Activated B cell treated with CpG ODN at 0.5 μM for 24 hours (primary cell): ENCODE results near the gene COL4A3. TPM values are rescaled to one million over a fixed set of nuclear protein-coding genes. Genes with fewer than 3 reads are reported as not detected.

Experiments used
- ATAC-seq: fragments of 200-7000 bp; cut with Tn5 transposase; one replicate; pipeline ENCODE4 v1.10.0; 2021; ENCODE audit warnings: low read depth, mild to moderate bottlenecking, moderate library complexity
- CTCF ChIA-PET: fragments of 350-600 bp; sonication (Branson Sonifier 250); formaldehyde crosslinking; loops from one replicate; lab custom pipeline; 2021; ENCODE audit warnings: antibody characterized with exemption; lab: Charles Lee
- POLR2A ChIA-PET: fragments of 350-600 bp; sonication (Branson Sonifier 250); formaldehyde crosslinking; loops from one replicate; lab custom pipeline; 2021; ENCODE audit warnings: antibody characterized with exemption; lab: Charles Lee
- DNase-seq: peaks from one replicate; pipeline ENCODE4 v3.0.0; 2022
- H3K27ac Mint-ChIP-seq: one replicate; pipeline ENCODE4 v1.8.0; 2020; ENCODE audit warnings: mixed read lengths
- H3K27me3 Mint-ChIP-seq: one replicate; pipeline ENCODE4 v1.8.0; 2021; ENCODE audit warnings: mixed read lengths
- H3K36me3 Mint-ChIP-seq: one replicate; pipeline ENCODE4 v1.8.0; 2021; ENCODE audit warnings: low read depth, mixed read lengths
- H3K4me1 Mint-ChIP-seq: one replicate; pipeline ENCODE4 v1.8.0; 2021; ENCODE audit warnings: mixed read lengths
- H3K4me3 Mint-ChIP-seq: one replicate; pipeline ENCODE4 v1.8.0; 2020; ENCODE audit warnings: mild to moderate bottlenecking, mixed read lengths
- H3K9me3 Mint-ChIP-seq: one replicate; pipeline ENCODE4 v1.8.0; 2020; ENCODE audit warnings: mixed read lengths
- intact Hi-C: fragments of 100-400 bp; cut with micrococcal nuclease; formaldehyde crosslinking; loops from one replicate; pipeline ENCODE4 v1.15.1; 2024
- total RNA-seq: library from RNA; stranded (reverse); gene quantifications from 2 replicates; pipeline ENCODE4 v1.2.3, GENCODE V29; 2022
- TF ChIP-seq, protein P1 (sequence below): fragments of 200-600 bp; IDR thresholded peaks from one replicate; pipeline ENCODE4 v1.8.0; 2022; ENCODE audit warnings: antibody characterized with exemption, mild to moderate bottlenecking

The COL4A3 gene
- total RNA-seq, 1 donor from 2014 or later = 18.3 TPM

- Mint-ChIP-seq H3K4me3 (no peak overlapping the region), H3K27ac (no peak overlapping the region), H3K27me3 (no peaks in the 10 kb centered on the region), H3K9me3 (peaks cover 5% of the 10 kb centered on the region), H3K4me1 (peaks cover 11% of the 10 kb centered on the region), H3K36me3 (no peaks in the 10 kb centered on the region)
- DNase-seq = no peak
- intact Hi-C loops = no loop called here
- POLR2A ChIA-PET = no interaction called here
- TF ChIP-seq, protein P1, sequence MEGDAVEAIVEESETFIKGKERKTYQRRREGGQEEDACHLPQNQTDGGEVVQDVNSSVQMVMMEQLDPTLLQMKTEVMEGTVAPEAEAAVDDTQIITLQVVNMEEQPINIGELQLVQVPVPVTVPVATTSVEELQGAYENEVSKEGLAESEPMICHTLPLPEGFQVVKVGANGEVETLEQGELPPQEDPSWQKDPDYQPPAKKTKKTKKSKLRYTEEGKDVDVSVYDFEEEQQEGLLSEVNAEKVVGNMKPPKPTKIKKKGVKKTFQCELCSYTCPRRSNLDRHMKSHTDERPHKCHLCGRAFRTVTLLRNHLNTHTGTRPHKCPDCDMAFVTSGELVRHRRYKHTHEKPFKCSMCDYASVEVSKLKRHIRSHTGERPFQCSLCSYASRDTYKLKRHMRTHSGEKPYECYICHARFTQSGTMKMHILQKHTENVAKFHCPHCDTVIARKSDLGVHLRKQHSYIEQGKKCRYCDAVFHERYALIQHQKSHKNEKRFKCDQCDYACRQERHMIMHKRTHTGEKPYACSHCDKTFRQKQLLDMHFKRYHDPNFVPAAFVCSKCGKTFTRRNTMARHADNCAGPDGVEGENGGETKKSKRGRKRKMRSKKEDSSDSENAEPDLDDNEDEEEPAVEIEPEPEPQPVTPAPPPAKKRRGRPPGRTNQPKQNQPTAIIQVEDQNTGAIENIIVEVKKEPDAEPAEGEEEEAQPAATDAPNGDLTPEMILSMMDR = no peak
- CTCF ChIA-PET = interaction anchor here (0.5 to 1.4 kb wide), 2 partner anchors 81 to 84 kb away, joined by 3 to 4 read pairs; no protein-coding TSS in a partner anchor
- ATAC-seq = no peak
Measured at GRCh38 chr2:227153758-227154486, 10.5 kb upstream of the COL4A3 start.

GRCh38 chr2:227154986-227155774 lies 9.2 kb upstream of the COL4A3 start:
- TF ChIP-seq, protein P1 = no peak
- Mint-ChIP-seq H3K4me3 (no peak overlapping the region), H3K9me3 (peaks cover 3% of the 10 kb centered on the region), H3K27me3 (no peaks in the 10 kb centered on the region), H3K27ac (no peak overlapping the region), H3K4me1 (peaks cover 11% of the 10 kb centered on the region), H3K36me3 (peaks cover 10% of the 10 kb centered on the region)
- DNase-seq (no peak), ATAC-seq (no peak)
- intact Hi-C loops = loop anchor here (5.0 kb wide), 1 partner anchor 42 kb away; no protein-coding TSS in a partner anchor
- ChIA-PET POLR2A (no interaction called here), CTCF (interaction anchor here (1.4 kb wide), 1 partner anchor 83 kb away, joined by 3 read pairs; no protein-coding TSS in a partner anchor)

- ATAC-seq (no peak), DNase-seq (no peak)
- POLR2A ChIA-PET = no interaction called here
- TF ChIP-seq, protein P1 = no peak
- CTCF ChIA-PET = no interaction called here
- no peak overlapping the region for H3K4me3 Mint-ChIP-seq
- peaks cover 3% of the 10 kb centered on the region for H3K9me3 Mint-ChIP-seq
- no peak overlapping the region for H3K27ac Mint-ChIP-seq
- H3K27me3 Mint-ChIP-seq = peaks cover 4% of the 10 kb centered on the region
- H3K4me1 Mint-ChIP-seq = peaks cover 32% of the 10 kb centered on the region
- intact Hi-C loops = loop anchor here (5.0 kb wide), 1 partner anchor 302 kb away; no protein-coding TSS in a partner anchor
- H3K36me3 Mint-ChIP-seq = peaks cover 14% of the 10 kb centered on the region
Measured at GRCh38 chr2:227160164-227160563, 4.3 kb upstream of the COL4A3 start.

DNA sequence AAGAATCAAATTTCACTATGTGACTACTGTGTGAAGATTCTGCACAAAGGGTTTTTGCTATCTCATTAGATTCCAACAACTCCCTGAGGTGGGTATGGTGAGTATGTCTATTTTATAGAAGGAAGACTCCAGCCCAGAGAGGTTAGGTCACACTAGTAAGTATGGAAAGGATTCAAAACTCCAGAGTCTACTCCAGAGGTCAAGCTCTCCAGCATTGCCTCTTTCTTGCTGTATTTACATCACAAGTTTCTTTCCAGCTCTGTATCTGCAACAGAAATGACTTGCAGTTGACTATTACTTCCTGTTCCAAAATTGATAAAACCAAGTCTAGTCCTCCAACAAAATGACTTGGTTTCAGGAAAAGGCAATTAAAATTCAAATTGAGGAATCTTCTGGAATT lies 2.5 kb upstream of the COL4A3 start:
- CTCF ChIA-PET = no interaction called here
- intact Hi-C loops = loop anchor here (5.0 kb wide), 1 partner anchor 300 kb away; no protein-coding TSS in a partner anchor
- TF ChIP-seq, protein P1 = no peak

More for the DNA sequence above, 2.5 kb upstream of the COL4A3 start:
- Mint-ChIP-seq H3K27ac (no peak overlapping the region), H3K27me3 (peaks cover 4% of the 10 kb centered on the region), H3K4me3 (no peak overlapping the region), H3K9me3 (peaks cover 3% of the 10 kb centered on the region), H3K4me1 (peaks cover 43% of the 10 kb centered on the region), H3K36me3 (peaks cover 19% of the 10 kb centered on the region)
- ATAC-seq = no peak
- POLR2A ChIA-PET = no interaction called here
- no peak for DNase-seq
